NCI-H748 treated with DMSO at 0.1 percent for 48 hours (cell line): ENCODE results near the gene RAD51B.

Experiments used
- DNase-seq: peaks from one replicate; lab custom pipeline; 2025; lab: John Stamatoyannopoulos, UW

The RAD51B gene

DNA sequence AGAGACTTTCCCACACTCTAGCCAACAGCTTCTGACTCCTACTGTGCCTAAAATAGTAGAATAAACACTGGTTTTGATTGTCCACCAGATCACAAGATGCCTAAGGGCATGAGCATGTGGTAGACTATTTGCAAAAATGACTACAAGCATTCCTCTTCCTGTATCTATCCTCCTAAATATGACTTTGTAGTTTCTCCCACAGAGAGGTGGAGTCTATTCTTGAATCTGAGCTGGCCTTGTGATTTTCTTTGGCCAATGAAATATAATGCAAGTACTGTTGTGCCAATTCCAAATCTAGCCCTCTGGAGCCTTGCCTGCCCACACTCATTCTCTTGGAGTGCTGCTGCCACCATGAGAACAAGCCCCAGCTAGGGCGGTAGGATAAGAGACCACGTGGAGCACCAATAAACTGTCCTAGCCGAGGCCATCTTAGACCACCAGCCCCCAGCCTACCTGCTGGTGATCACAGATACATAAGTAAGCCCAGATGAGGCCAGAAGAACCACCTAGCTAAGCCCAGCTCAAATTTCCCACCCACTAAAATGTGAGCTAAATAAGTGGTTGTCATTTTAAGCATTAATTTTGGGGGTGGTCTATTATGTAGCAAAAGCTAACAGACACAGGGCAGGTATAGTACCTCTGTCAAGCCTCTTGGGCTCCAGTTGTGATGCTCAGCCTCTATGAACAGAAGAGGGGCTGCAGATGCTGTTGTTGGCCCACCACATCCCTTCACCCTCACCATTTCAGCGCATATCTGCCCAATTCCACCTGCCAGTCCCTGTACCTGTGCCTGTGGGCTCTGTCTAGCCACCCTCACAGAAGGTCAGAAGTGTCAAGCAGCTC, 955.4 kb downstream of the RAD51B start:
- DNase-seq = no peak

DNA sequence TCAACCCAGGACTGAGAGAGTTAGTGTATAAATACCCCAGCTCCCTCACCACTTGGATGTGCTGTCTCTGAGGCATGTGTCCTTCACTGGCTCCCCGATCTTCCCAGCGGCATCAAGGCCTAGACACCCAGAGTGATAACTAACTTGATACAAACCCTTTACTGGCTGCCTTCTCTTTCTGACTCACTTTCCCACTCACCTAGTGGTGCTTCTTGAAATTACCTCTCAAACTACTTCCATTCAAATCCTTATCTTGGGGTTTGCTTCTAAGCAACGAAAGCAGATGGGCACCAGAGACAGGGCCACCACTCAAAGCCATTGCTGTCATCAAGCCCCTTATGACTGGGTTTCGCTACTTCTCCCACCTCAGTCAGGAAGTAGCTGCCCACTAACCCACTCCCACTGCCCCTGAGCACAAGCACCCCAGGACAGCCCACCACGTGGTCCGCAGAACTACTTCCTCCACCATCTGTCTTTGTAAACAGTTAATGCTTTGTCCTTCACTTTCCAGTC, 956.1 kb downstream of the RAD51B start:
- DNase-seq = no peak

DNA sequence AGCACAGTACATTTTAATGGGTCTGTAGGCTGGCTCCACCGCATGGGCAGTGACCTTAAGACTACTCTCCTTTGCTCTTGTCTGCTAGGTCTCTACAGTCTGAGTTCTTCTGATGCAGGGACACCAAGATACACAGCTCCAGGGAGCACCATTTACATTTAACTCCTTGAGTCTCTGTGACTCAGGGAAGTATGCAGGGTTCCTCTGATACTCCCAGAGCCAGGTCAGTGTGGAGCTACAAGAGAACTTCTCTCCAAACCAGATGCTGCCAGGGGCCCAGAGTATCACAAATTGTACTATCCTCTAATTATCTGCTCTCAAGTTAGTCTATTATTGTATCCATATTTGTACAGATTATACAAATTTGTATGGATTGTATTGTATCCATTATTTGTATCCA, 958.1 kb downstream of the RAD51B start:
- DNase-seq = no peak
